HG02763 (cell line): ENCODE data around the gene CALML3.

Source experiments
- ATAC-seq: cut with Tn5 transposase; IDR thresholded peaks from one replicate; pipeline ENCODE4 v1.9.1; 2021; ENCODE audit warnings: mild to moderate bottlenecking, moderate library complexity; ENCODE audit not compliant: unreplicated experiment

The CALML3 gene

GRCh38 chr10:5523796-5524574 is 776 bp upstream of the CALML3 start:
- no peak for ATAC-seq

GRCh38 chr10:5525561-5526341 is 990 bp downstream of the CALML3 start:
- ATAC-seq, result no peak

- no peak for ATAC-seq
Observed at GRCh38 chr10:5526691-5527331, 2.0 kb downstream of the CALML3 start.

- ATAC-seq, result no peak
Observed at GRCh38 chr10:5527332-5528200, 2.8 kb downstream of the CALML3 start.

GRCh38 chr10:5528989-5529701 is 4.4 kb downstream of the CALML3 start:
- ATAC-seq, result no peak

GRCh38 chr10:5529702-5530411 is 5.1 kb downstream of the CALML3 start:
- no peak for ATAC-seq

- ATAC-seq, result no peak
Observed at GRCh38 chr10:5530412-5530806, 5.6 kb downstream of the CALML3 start.

GRCh38 chr10:5530846-5531557 is 6.2 kb downstream of the CALML3 start:
- ATAC-seq, result no peak

- no peak for ATAC-seq
Observed at GRCh38 chr10:5531558-5532306, 7.0 kb downstream of the CALML3 start.

GRCh38 chr10:5532307-5532605 is 7.5 kb downstream of the CALML3 start:
- ATAC-seq, result no peak

- ATAC-seq, result no peak
Observed at GRCh38 chr10:5532618-5533097, 7.9 kb downstream of the CALML3 start.

- ATAC-seq, result no peak
Observed at GRCh38 chr10:5533098-5533731, 8.5 kb downstream of the CALML3 start.

- no peak for ATAC-seq
Observed at GRCh38 chr10:5534051-5534821, 9.5 kb downstream of the CALML3 start.

GRCh38 chr10:5534880-5535856 is 10.4 kb downstream of the CALML3 start:
- no peak for ATAC-seq

GRCh38 chr10:5536486-5537081 is 11.8 kb downstream of the CALML3 start:
- ATAC-seq, result no peak
